OCI-LY3 (cell line): ENCODE data around the gene TNFRSF14.

ENCODE experiments used
- CTCF ChIP-seq: fragments of 200-600, 300-600 bp; sonication (generic); IDR thresholded peaks from 2 replicates; pipeline ENCODE4 v1.5.1; 2014; ENCODE audit warnings: antibody characterized with exemption, low read length, low read depth
- EZH2phosphoT487 ChIP-seq: fragments of 200-600 bp; shearing (Covaris generic); IDR thresholded peaks from 2 replicates; pipeline ENCODE4 v1.6.1; 2018; ENCODE audit warnings: antibody characterized with exemption, mixed run types, low read depth

GRCh38 chr1:2527556-2527860, 28.7 kb upstream of the TNFRSF14 start:
- no peak for TF ChIP-seq CTCF
- TF ChIP-seq EZH2phosphoT487, result no peak
